A204.1 (cell line): ENCODE results near the gene EXOC1.

ENCODE experiments used
- FAIRE-seq: peaks from 2 replicates; lab custom pipeline; 2012; peaks lifted over from hg19 to GRCh38; lab: Jason Lieb, UNC

EXOC1 gene

GRCh38 chr4:55949482-55949802 lies 96.0 kb downstream of the EXOC1 start:
- no peak for FAIRE-seq

DNA sequence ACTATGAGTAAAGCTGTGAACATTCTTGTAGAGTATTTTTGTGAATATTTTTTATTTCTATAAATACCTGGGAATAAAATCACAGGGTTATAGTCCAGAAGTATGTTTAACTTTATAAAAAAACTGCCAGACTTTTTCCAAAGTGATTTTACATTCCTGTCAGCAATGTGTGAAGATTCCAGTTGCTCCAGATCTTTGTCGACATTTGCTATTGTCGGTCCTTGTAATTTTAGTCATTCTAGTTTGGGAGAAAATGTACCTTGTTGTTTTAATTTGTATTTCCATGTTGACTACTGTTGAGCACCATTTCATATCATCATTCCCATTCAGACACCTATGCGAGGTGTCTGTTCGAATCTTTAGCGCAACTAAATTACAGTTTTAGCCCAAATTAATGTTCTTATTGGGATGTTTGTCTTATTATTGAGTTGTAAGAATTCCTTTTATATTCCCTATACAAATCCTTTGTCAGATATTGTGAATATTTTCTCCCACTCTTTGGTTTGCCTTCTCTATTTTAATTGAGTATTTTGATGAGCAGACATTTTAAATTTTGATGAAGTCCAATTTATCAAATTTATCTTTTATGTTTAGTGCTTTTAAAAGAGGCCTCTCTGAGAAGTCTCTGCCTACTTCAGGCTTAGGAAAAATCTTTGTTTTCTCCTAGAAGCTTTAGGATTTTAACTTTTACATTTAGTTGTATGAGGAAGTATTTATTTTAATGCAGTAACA lies 97.9 kb downstream of the EXOC1 start:
- no peak for FAIRE-seq
